Measurements from ENCODE around the gene LMAN1.

DNA sequence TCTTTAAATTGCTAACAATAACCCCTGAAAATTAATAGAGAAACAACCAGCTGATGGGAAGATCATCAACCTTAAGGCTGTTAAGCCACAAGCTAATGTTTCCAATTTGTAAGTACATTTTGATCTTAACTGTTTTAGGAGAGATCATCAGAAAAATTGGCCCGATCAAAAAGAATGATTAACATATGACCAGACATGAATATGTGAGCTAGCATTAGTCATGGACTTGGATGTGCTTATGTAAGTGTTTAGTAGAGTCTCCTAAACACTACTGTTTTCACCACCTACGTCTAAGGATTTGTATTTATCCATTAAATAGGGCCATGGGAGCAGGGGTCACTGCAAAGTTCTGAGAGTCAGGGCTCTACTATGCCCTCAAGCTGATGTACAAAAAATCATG is 4.3 kb downstream of the LMAN1 start:
- TF ChIP-seq, protein P1, sequence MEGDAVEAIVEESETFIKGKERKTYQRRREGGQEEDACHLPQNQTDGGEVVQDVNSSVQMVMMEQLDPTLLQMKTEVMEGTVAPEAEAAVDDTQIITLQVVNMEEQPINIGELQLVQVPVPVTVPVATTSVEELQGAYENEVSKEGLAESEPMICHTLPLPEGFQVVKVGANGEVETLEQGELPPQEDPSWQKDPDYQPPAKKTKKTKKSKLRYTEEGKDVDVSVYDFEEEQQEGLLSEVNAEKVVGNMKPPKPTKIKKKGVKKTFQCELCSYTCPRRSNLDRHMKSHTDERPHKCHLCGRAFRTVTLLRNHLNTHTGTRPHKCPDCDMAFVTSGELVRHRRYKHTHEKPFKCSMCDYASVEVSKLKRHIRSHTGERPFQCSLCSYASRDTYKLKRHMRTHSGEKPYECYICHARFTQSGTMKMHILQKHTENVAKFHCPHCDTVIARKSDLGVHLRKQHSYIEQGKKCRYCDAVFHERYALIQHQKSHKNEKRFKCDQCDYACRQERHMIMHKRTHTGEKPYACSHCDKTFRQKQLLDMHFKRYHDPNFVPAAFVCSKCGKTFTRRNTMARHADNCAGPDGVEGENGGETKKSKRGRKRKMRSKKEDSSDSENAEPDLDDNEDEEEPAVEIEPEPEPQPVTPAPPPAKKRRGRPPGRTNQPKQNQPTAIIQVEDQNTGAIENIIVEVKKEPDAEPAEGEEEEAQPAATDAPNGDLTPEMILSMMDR (IDR thresholded peaks at IDR 0.05) = no peak
- TF ChIP-seq POLR2A (IDR thresholded peaks at IDR 0.05) = no peak

All from body of pancreas (tissue), 4 donors.